G401 (cell line): ENCODE results near the gene C1orf232. TPM values are rescaled to one million over a fixed set of nuclear protein-coding genes. Genes with fewer than 3 reads are reported as not detected.

Experiments used
- DNase-seq: peaks from one replicate; pipeline ENCODE4 v3.0.0-alpha.2; 2015; ENCODE audit warnings: low spot score
- in situ Hi-C: cut with HindIII; loops from 2 replicates; pipeline ENCODE4 v1.10.0; 2016; ENCODE audit warnings: low sequenced_read_pairs, mixed read lengths
- total RNA-seq: library from RNA; depleted of rRNA; stranded (reverse); fragments of >200 nt; shearing (Covaris generic); gene quantifications from 2 replicates; pipeline ENCODE4 v1.2.3, GENCODE V29; 2014

The C1orf232 gene
- total RNA-seq, 1 experiment from 2014 or later: not detected

DNA sequence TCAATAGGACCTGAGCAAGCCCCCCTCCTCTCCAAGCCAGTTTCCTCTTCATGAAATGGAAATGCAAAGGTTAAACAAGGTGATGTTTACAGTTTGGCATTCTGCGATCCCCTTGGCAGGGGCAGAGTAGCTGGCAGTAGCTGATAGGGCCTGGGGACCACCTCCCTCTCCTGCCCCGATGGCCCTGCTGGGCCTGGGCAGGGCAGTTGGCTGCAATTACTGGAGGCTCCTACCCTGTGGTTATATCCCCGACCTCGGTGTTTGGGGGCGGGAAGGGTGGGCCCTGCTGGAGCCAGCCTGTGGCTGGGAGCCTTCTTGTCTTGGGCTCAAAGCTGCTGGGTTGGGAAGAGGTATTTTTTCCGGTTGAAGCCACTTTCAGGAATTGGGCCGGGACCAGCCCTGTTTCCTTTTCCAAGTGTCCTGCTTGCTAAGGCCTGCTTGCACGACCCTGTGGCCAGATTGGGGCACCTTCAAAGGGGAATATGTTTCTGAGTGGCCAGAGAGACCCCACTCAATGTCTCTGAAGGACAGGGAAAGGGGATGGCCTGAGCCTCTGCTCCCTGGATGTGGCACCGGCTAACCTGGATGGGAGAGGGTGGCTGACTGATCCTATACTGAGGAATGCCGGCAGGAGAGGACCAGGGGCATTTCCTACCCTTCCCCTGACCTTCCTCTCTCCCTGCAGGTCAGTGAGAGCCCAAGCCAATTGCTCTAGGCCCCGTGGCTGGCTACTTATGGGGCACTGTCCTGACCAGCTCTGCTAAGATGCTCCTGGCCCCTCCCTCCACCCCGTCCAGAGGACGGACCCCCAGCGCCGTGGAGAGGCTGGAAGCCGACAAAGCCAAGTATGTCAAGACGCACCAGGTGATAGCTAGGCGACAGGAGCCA, 8.0 kb downstream of the C1orf232 start:
- DNase-seq: no peak
- in situ Hi-C loops: no loop called here

DNA sequence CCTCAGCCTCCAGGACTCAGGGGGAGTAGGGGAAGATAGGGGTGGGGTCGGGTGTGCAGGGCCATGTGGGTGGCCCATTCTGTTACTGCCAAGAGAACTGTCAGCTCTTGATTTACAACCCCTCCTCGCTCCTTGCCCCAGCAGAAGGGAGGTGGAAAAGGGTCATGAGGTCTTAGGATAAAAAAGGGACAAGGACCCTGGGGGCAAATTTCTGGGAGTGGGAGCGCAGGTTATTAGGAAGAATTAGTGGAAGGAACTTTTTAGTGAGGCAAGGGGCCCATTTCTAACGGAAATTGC, 9.1 kb downstream of the C1orf232 start:
- no peak for DNase-seq
- in situ Hi-C loops: no loop called here

DNA sequence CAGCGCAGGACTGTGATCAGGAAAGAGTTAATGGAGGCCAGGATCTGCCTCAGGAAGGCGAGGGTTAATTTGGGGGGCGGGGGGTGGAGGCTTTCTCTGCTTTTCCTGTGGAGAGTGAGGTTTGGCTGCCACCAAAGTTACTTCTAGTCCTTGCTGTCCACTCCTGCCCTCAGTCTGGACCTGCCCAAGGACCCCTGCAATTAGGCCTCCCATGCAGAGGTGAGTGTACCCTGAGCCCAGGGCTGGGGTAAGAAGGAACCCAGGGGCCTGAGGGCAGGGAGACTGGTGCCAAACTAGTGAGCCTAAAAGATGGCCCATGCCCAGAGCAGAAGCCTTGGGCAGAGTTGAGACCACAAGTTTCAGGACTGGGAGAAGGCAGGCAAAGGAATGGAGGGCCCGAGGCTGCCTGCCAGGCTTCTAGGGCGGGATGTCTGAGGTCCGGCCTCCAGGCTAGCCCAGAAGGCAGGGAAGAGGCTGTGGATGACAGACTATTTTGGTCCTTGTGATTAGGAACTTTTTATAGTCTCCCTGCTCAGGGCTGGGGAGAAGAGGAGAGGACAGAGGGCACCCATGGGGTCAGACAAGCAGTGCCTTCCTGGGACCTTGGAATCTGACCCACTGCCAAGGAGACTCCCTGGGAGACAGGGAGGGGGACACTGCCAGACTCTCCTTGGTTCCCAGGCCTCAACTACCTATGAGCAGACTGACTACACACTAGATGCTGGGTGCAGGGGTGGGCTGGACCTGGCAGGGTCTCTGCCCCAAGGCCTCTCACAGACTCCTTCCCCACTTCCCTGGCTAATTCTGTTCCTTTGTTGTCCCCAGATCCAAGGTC, 9.6 kb downstream of the C1orf232 start, which contains the start of gene FAM110D:
TSS of gene FAM110D (plus strand) at position 172 of the 835 bp plus-strand sequence. CDS start 2,213 bp downstream, outside the sequence.
- no peak for DNase-seq
- in situ Hi-C loops: no loop called here

DNA sequence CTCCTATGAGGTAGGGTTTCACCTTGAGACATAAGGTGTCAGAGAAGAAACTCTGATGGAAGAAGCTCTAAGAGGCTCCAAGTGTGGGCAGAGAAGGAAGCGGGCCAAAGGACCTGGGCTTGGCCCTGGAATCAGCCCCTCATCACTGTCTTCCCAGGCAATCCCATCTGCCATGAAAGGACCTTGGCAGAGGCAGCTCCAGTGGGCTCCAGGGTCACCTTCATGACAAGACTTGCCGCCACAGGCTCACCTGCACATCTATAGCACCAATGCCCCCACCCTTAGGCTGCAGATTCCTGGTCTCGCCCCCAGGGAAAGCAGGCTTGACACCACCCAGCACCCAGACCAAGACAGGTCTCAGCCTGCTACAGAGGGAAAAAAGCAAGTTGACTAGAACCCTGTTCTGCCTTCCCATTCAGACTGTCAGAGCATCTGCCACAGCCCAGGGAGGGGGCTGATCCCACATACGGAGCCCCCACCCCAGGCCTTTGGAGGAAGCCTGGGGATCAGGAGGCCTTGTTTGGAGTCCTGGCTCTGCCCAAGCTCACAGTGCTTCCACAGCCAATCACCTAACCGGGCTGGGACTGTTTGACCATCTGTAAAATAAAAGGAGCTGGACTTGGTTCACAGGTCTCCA, 10.4 kb downstream of the C1orf232 start:
- in situ Hi-C loops: no loop called here
- no peak for DNase-seq

DNA sequence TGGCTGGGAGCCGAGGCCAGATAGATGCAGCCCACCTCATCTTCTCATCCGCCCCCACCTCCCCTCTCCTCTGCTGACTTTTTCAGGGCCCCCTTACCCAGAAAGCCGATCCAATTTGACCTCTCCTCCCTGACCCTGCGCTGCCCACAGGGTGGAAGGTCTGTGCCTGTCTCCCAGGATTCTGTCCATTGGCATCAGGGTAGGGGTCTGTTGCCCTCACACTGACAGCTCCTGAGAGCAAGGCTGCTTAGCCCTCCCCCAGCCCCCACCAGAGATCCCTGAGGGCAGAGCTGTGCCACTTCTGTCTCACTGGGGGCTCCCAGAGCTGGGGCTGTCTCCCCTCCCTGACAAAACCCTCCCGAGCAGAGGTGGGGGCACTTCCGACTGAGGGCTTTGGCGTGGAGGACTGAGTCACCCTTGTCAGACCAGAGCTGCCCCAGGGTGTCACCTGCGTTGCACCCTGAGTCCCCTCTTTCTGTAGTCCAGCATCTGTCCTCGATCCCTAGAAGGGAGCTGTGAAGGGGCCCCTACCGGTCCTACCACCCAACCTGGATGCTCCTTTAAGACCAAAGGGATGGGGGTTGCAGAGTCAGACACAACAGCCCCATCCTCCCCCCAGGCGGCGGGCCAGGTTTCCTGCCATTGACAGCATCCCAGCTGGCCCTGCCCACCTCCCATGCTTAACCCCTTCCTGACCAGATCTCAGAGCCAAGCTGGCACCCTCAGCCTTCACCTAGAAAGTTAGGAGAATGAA, 12.3 kb downstream of the C1orf232 start:
- no peak for DNase-seq
- in situ Hi-C loops: no loop called here

DNA sequence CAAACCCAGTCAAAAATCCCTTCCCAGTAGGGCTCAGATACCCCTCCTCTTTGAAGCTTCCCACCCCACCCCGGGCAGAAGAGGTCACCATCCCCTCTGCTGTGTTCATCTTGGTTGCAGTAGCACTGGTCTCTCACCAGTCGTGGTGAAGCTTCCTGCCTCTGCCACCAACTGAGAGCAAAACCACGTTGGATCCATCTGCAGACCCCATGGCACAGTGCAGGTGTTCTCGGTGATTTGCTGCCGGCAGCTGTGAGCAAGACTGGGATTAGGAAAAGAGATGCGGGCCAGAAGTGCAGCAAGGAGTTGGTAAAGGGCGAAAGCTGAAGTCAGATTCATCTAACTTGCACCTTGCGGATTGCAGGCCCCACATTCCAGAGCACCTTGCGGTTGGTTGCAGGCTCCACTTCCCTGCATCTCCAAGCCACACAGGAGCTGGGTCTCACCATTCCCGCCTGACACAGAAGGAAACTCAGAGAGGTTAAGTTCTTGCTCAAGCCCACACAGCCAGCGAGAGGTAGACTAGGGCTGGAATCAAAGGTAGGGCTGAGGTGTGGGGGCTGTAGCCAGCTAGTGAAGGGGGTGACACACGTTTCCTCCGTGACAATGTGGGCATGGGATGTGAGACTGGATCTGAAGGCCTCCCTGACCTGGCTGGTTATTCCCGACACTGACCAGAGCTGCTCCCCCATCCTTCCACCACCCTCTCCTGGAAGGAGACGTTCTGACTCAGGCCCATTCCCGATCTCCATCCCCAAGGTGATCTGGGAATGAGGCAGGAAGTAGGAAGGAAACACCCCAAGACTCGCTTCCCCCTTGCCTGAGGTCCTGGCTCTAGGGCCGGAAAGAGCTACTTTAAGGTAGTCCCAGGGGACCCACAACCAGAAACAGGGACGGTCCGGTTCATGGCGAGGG, 13.1 kb downstream of the C1orf232 start:
- DNase-seq: no peak
- in situ Hi-C loops: no loop called here

DNA sequence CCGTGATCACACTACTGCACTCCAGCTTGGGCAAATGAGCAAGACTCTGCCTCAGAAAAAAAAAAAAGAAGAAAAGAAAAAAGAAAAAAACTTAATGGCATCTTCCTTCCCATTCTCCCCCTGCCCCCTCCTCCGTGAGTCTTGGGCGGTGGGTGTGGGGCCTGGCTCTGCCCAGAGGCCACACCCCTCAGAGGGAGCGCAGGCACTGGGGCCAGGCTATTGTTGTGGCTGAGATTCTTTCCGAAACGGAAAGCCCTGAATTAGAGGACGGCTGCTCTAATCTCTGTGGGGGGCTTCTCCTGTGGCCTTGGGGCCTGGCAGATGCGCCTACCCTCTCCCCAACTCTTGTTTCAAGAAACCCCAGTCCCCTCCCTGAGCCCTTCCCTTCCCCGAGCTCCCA, 14.0 kb downstream of the C1orf232 start:
- in situ Hi-C loops: no loop called here
- DNase-seq: no peak

DNA sequence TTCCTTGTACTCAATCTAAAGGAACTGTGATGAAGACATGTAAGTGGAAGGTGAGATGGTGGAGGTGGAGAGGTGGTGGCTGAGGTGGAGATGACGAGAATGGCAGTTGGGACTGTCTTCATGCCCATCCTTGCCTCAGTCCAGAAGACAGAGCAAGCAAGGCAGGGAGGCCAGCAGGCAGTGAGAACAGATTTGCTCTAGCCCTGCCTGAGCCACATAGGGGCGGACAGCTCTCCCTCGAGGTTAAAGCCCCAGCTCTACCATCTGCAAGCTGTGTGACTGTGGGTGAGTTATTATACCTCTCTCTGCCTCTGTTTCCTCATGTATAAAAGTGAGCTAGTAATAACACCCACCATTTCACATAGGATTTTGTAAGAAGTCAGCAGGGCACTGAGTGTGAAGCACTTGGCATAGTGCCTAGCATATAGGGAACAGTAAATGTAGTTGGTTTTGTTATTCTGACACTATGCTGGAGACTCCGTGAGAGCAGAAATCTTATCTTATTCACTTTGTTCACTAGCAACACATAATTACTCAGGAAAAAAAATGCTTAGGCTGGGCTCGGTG, 14.7 kb downstream of the C1orf232 start:
- no peak for DNase-seq
- in situ Hi-C loops: no loop called here

DNA sequence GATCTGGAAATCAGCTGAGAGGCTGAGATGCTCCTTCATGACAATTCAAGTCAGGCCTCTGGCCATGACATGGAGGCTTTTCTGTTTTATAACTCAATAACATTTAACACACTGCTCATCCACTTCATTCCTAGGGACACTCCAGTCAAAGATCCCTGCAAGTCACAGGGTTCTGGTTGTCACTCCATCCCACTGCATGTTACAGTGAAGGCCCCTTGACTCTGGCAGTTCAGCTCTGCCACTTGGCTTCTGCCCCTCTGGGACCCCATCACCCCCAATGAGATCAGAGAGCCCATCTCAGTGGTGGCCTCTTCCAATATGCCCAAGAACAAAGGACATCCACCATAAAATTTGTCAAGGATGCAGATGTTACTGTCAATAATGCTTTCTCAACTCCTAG, 19.9 kb downstream of the C1orf232 start:
- in situ Hi-C loops: no loop called here
- DNase-seq: no peak

DNA sequence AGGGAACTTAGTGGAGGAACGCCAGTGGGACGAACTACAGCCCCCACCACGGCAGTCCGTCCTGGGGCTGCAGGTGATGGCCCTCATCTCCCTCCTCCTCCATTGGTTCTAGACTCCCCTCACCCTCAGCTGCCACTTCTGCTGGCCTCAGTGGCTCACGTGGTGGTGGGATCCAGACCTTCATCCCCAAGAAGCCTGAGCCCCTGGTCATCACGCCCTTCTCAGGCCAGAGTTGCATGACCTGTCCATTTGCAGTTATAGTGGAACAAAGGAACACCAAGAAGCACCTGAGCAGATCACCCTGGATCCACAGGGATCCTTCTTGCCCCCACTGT, 22.8 kb downstream of the C1orf232 start:
- in situ Hi-C loops: no loop called here

DNA sequence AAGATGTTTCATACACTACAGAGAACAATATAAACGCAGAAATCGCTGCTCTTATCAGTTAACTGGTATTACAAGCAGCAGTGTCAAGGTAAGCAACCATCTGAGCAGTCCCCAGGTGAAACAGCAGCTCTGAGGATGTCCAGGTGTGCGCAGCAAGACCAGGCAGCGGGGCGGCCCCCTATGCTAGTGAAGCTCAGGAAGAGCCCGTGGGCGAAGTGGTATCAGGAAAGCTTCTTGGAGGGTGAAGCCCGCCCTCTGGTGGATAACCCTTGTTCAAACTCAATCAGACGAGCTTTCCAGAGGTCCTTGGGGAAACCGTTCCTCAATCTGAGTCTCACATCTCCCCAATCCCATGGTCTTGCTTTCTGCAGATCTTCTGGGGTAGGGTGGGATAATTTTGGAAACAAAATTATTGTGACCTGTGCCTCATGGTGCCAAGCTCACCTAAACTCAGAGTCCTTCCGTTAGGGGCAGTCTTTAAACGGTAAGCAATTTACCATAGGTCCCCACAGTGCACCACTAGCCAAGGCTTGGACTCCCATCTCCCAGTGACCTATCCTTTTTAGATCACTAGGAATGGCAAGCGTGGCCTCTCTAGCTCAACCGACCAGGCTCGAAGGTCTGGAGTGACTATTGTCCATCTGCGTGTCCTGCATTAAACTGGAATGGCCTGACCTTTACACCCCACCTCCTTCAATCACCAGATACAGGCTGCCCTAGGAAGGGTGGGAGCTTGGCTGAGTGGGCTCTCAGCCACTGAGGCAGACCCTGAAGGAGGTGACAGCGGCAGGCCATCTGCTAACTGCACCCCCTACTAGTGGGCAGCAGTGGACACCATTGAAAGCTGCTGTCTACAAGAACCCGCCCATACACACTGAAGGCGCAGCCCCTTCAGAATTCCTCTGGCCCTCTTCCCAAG, 23.5 kb downstream of the C1orf232 start:
- in situ Hi-C loops: no loop called here

More for the DNA sequence above, 22.8 kb downstream of the C1orf232 start:
- no peak for DNase-seq

DNA sequence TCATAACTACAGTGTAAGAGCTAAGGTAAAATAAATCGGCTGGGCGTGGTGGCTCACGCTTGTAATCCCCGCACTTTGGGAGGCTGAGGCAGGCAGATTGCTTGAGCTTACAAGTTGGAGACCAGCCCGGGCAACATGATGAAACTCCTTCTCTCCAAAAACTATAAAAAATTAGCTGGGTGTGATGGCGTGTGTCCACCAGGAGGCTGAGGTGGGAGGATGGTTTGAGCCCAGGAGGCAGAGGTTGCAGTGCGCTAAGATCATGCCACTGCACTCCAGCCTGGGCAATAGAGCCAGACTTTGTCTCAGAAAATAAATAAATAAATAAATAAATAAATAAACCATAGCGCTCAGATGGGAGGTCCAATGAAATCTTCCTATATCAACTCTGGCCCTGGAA, 26.6 kb downstream of the C1orf232 start:
- in situ Hi-C loops: no loop called here
- DNase-seq: no peak

More for the DNA sequence above, 23.5 kb downstream of the C1orf232 start:
- peak; percentile 89 for DNase-seq

DNA sequence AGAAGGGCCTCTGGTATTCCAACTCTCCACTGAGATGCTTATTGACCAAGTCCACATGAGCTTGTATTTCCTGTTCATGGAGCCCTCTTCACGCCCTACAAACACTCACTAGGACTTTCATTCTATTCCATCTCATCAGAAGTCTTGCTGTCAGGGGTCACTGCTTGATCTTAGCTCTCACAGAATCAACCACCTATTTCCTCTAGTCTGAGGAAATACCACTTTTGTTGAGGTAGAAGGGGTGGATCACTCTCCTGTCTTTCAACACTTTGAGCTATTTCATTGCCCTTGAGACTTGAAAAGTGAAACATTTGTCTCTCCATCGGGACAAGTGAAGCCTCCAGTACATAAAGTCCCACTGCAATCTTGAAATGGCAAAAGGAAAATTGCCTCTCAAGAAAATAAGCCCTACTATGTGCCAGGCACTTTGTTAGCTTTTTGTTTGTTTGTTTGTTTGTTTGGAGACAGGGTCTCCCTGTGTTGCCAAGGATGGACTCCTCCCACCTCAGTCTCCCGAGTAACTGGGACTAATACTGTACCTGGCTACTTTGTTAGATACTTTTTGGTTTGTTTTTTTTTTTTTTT, 29.7 kb downstream of the C1orf232 start:
- DNase-seq: no peak
- in situ Hi-C loops: no loop called here

DNA sequence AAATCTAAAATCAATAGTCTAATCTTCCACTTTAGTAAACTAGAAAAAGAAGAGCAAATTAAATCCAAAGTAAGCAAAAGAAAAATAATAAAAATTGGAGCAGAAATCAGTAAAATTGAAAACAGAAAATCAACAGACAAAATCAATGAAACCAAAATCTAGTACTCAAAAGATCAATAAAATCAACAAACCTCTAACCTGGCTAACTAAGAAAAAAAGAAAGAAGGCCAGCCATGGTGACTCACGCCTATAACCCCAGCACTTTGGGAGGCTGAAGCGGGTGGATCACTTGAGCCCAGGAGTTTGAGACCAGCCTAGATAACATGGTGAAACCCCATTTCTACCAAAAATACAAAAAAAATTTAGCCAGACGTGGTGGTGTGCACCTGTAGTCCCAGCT, 34.3 kb downstream of the C1orf232 start:
- DNase-seq: no peak
- in situ Hi-C loops: no loop called here

DNA sequence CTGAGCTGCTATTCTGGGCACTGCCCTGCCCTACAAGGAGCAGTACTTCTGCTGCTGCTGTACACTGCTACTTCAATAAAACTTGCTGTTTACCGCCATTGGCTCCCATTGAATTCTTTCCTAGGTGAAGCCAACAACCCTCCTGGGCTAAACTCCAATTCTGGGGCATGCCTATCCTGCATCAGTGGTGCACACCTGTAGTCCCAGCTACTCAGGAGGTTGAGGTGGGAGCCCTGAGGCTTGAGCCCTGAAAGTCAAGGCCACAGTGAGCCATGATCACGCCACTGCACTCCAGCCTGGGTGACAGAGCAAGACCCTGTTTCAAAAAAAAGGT, 36.0 kb downstream of the C1orf232 start:
- in situ Hi-C loops: no loop called here

DNA sequence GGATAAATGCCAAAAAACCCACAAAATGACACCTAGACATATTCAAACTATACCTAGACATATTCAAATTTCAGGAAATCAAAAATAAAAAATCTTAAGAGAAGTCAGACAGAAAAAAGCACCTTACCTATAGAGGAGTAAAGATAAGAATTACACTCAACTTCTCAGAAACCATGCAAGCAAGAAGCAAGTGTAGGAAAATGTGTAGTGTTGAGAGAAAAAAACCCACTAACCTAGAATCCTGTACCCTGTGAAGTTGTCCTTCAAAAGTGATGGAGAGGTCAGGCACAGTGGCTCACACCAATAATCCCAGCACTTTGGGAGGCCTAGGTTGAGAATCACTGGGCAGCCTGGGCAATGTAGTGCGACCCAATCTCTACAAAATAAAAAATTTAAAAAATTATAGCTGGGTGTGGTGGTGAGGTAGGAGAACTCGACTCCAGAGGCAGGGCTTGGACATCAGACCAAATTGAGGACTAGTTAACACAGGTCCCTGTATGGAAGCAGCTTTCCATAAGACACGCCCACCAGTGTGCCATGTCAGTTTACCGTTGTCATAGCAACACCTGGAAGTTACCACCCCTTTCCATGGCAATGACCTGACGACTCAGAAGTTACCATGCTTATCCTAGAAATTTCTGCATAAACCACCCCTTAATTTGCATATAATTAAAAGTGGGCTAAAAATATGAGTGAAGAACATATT, 36.5 kb downstream of the C1orf232 start:
- no peak for DNase-seq
- in situ Hi-C loops: no loop called here

More for the DNA sequence above, 36.0 kb downstream of the C1orf232 start:
- no peak for DNase-seq
